Hematopoietic multipotent progenitor cell treated with erythropoietin and hydrocortisone succinate and interleukin-3 and kit ligand, for 4 days (in vitro differentiated cells): Measurements from ENCODE around the gene OSR1.
"Not testable (repeated sequence)": the region's sequence is repeated elsewhere in the genome, so short reads cannot be mapped to it uniquely, and the experiment has no call there.

Experiments used
- DNase-seq: peaks from one replicate; pipeline ENCODE4 v3.0.0-alpha.2; 2015

The OSR1 gene

GRCh38 chr2:19330436-19330835 lies 28.0 kb downstream of the OSR1 start:
- no peak for DNase-seq

GRCh38 chr2:19329445-19329844 lies 29.0 kb downstream of the OSR1 start:
- DNase-seq = no peak

- no peak for DNase-seq
Measured at GRCh38 chr2:19327496-19327895, 30.9 kb downstream of the OSR1 start.

GRCh38 chr2:19321946-19322345 lies 36.5 kb downstream of the OSR1 start:
- no peak for DNase-seq

GRCh38 chr2:19320813-19321212 lies 37.6 kb downstream of the OSR1 start:
- DNase-seq = no peak

GRCh38 chr2:19319698-19320097 lies 38.7 kb downstream of the OSR1 start:
- no peak for DNase-seq

- DNase-seq = no peak
Measured at GRCh38 chr2:19319064-19319463, 39.4 kb downstream of the OSR1 start.

GRCh38 chr2:19313553-19313952 lies 44.9 kb downstream of the OSR1 start:
- no peak for DNase-seq

GRCh38 chr2:19312949-19313348 lies 45.5 kb downstream of the OSR1 start:
- peak; percentile 17 for DNase-seq

- not testable (repeated sequence) for DNase-seq
Measured at GRCh38 chr2:19306065-19306464, 52.4 kb downstream of the OSR1 start.

- DNase-seq = not testable (repeated sequence)
Measured at GRCh38 chr2:19305400-19306055, 52.9 kb downstream of the OSR1 start.

GRCh38 chr2:19301706-19302105 lies 56.7 kb downstream of the OSR1 start:
- no peak for DNase-seq
